SKM-1 treated with dmso at 0.1 percent for 144 hours (cell line): ENCODE measurements around the gene UCN2.
"Not testable (repeated sequence)": the region's sequence is repeated elsewhere in the genome, so short reads cannot be mapped to it uniquely, and the experiment has no call there.

Experiments
- DNase-seq: peaks from one replicate; lab custom pipeline; 2025; ENCODE audit not compliant: unreplicated experiment; lab: John Stamatoyannopoulos, UW

Gene UCN2

GRCh38 chr3:48543271-48543866 is 20.2 kb downstream of the UCN2 start:
- DNase-seq = no peak

GRCh38 chr3:48538451-48538850 is 25.1 kb downstream of the UCN2 start:
- no peak for DNase-seq

- no peak for DNase-seq
These were observed 26.8 kb downstream of the UCN2 start for GRCh38 chr3:48536785-48537184.

DNA sequence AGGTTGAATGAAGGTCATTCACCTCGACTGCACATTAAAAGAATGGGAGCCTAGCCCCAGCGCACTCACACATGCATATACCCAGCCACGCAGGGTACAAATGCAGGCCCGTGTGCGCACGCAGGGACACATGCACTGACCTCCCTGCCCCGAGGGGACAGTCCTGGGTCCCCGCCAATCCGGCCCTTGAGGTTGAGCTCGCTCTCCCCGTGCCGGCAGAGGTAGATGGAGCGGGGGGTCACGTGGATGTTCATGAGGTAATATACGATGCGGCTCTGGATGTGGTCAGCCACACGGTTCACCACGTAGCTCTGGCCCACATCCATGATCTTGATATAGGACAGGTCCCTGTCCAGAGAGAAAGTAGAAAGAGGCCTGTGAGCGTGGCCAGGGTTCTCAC is 27.5 kb downstream of the UCN2 start:
- DNase-seq = no peak

GRCh38 chr3:48535578-48535977 is 28.0 kb downstream of the UCN2 start:
- DNase-seq = no peak

DNA sequence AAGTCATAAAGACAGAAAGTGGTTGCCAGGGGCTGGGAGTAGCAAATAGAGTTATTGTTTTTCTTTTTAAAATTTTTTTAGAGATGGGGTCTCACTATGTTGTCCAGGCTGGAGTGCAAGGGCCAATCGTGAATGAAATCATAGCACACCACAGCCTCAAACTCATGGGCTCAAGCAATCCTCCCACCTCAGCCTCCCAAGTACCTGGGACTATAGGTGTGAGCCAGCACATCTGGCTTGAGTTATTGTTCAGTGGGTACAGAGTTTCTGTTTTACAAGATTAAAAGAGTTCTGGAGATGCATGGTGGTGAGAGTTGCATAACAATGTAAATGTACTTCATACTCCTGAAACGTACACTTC is 30.6 kb downstream of the UCN2 start:
- DNase-seq = no peak

GRCh38 chr3:48532271-48532976 is 31.2 kb downstream of the UCN2 start:
- no peak for DNase-seq

GRCh38 chr3:48530701-48531100 is 32.9 kb downstream of the UCN2 start:
- DNase-seq = not testable (repeated sequence)

GRCh38 chr3:48528754-48529153 is 34.8 kb downstream of the UCN2 start:
- peak; percentile 86 for DNase-seq

DNA sequence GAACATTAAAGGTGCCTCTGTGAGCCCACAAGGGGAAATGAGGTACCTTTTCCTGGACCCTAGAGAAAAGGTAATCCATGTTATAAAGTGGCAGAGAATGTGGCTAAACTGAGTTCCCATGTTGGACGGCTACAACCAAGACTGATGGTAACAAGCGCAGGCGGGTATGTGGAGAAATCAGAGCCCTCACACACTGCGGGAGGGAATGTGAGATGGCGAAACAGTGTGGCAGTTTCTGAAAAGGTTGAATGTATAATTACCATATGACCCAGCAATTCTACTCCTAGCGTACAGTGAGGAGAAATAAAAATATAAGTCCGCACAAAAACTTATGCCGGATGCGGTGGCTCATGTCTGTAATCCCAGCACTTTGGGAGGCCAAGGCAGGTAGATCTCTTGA is 35.5 kb downstream of the UCN2 start:
- peak; percentile 47 for DNase-seq

DNA sequence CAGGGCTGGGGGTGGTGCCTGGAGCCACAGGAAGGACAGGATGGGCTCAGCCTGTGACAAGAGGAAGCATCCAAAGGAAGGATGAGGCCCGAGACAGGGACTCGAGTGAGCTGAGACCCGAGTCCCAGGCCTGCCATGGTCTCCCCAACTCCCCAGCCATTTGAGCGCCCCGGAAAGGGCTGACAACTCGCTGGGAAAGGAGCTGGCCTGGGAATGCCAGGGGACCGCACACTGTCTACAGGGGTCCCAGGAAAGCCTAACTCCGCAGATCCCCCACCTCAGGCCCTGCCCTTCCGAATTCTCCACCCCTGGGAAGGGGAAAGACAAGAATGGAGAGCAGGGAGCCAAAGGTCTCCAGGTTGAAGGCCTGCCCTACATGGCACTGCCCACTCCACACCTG is 38.6 kb downstream of the UCN2 start:
- DNase-seq = no peak

DNA sequence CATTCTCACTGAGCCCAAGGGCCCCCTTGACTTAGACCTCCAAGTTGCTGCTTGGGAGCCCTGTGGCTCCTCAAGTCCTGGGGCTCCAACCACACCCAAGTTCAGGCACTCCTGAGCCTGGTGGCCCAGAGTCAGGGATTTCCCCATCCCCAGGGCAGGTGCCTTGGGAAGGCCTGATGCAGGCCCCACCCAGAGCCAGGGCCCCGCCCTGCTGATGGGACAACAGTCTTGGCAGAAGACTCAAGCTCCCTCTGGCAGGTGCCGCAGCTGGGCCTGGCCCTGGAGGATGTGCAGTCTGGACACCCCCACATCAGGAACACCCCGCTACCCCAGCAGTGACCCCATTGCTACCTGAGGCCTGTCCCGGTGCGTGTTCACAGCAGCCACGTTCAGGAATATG is 41.9 kb downstream of the UCN2 start:
- no peak for DNase-seq

- DNase-seq = no peak
These were observed 44.3 kb downstream of the UCN2 start for GRCh38 chr3:48519277-48519643.

DNA sequence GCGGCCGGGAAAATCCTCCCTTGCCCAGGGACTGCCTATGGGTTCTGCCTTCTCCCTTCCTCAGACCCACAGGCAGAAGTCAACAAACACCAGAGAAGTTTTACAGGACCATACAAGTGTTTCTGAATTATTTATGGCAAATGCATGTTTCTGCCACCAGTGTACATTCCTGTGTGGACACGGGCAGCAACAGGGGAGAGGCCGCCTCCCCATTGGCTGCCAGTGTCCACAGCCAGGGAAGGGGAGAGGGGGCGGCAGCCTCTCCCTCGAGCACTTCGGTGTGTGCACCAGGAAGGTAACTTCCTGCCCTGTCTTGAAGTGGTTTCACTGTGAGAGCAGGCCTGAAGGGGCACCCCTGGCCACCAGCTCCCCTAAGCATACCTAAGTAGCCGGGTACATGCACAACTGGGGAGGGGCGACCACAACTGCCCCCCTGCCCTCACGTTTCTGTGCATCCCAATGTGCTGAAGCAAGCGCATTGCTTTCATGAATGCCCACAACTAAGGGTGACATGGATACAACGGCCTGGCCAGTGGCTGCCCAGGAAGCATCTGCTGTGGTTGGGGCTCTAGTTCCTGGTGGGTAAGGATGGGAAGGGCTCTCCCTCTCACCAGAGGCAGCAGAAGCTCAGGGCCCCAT is 44.8 kb downstream of the UCN2 start:
- no peak for DNase-seq

DNA sequence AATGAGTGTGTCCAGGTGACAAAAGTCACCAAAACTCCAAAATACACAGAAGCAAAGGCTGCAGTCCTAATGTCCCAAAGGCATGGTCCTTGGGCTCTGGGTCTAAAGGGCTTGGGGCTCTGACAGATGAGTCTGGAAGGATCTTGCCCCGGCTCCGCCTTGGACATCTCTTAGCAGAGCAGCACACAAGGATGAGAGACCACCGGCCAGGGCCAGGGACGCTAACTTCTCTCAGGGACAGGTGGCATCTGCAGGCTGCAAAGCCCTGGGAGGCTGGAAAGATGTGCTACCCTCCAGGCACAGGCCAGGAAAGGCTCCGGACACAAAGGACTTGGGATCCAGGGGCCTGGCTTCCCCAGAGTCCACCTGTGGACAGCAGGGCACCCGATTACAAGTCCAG is 45.5 kb downstream of the UCN2 start:
- DNase-seq = no peak

DNA sequence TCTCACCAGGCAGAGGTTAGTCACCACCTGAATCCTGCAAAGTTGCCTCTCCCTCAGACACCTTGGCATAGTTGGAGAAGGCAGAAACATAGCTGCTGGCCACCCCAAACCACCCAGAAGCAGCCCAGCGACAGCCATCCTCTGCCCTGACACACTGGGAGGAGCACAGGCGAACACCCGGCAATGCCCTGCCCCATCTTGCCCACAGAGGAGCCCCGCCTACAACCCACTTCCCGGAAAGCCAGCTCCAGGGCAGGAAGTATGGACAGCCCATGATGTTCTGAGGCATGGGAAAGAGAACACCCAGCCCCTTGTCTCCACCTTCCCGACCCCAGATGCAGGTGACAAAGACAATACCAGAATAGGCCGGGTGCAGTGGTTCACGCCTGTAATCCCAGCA is 47.0 kb downstream of the UCN2 start:
- no peak for DNase-seq

DNA sequence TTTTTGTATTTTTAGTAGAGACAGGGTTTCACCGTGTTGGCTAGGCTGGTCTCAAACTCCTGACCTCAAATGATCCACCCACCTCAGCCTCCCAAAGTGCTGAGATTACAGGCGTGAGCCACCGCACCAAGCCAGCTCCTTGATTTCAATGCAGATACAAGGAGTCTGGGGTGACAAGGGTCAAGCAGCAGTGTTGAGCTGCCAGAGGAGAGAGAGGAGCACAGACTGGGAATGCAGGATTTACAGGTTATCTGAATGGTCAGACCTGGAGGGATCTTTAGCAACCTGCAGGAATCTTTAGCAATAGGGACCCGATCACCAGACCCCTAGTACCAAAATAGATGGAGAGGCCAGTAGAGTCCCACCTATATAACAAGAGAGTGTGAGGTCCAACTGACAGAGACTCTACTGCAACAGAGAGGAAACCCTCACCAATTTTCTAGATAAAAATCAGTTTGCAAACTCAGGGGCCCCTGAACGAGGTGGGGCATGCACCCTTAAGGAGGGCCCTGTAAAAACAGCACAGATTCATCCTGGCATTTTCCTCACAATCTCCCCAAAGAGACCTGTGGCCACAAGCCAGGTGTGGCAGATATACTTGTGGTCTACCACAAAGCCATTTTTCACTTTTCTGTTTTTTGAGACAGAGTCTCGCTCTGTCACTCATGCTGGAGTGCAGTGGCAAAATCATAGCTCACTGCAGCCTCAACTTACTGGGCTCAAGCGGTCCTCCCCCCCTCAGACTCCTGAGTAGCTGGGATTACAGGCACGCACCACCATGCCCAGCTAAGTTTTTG is 49.0 kb downstream of the UCN2 start:
- no peak for DNase-seq
